ENCODE measurements around the gene TIMM23B. TPM values are rescaled to one million over a fixed set of nuclear protein-coding genes. Genes with fewer than 3 reads are reported as not detected.
"Not testable (repeated sequence)": the region's sequence is repeated elsewhere in the genome, so short reads cannot be mapped to it uniquely, and the experiment has no call there.

The TIMM23B gene, protein sequence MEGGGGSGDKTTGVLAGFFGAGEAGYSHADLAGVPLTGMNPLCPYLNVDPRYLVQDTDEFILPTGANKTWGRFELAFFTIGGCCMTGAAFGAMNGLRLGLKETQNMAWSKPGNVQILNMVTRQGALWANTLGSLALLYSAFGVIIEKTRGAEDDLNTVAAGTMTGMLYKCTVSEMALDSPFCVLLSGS
- 19.2 and 31.3 TPM in 2 replicates for total RNA-seq (2014; rRNA removed; shearing (Covaris generic))

DNA sequence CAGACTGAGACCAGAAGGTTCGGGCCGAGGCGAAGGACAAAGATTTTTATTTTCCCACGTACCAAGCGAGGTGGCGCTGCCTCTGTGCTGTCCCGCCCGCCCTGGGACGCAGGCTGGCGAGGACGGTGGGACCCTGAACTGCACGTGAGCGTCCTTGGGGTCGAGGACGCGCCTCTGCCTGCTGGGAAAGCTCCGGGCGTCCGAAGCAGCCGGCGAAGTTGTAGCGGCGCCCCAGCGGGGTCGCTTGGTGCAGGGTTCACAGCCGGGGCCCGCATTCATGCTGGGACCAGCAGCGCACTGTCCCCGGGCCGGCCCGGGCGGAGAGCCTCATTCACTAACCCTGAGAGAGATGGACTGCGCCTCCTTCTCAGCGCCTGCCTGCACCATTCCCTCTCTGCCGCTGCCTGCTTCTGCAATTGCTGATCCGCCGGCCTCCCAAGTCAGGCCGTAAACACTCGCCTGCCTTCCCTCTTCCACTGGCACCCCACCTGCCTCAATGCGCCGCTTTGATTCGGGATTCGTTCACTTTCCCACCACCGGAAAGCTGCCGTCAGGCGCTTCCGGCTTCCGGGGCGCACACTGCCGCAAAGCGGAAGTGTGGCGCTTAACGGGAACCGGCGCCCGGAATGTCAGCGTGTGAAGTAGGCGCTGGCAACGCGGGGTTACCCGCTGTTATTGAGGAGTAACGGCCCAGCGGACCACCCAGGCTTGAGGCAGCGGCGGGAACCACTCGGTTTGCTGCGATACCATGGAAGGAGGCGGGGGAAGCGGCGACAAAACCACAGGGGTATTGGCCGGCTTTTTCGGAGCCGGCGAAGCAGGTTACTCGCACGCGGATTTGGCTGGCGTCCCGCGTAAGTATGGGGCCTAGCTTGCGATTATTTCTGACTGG is at the start of gene TIMM23B, which contains the start of gene PARG:
Gene TIMM23B (plus strand): TSS at position 607 of the 892 bp plus-strand sequence. CDS start 142 bp downstream, at position 749.
Gene PARG (minus strand): TSS at position 581 of the 892 bp plus-strand sequence. CDS start 302 bp downstream, at position 279.
- Histone ChIP-seq H3K4me3 (peak within 1 kb of the TSS; percentile 46), H3K27ac (peak within 1 kb of the TSS; percentile 77)
- H3K9me3 ChIP-seq (replicated peaks); H3K36me3 ChIP-seq; H3K27me3 ChIP-seq (replicated peaks); H3K4me1 ChIP-seq (replicated peaks): not testable (repeated sequence)
- DNase-seq (ENCODE audit: low read depth in 1 of 2, low spot score in 2 of 2), result peak; percentile 82 to 83

DNA sequence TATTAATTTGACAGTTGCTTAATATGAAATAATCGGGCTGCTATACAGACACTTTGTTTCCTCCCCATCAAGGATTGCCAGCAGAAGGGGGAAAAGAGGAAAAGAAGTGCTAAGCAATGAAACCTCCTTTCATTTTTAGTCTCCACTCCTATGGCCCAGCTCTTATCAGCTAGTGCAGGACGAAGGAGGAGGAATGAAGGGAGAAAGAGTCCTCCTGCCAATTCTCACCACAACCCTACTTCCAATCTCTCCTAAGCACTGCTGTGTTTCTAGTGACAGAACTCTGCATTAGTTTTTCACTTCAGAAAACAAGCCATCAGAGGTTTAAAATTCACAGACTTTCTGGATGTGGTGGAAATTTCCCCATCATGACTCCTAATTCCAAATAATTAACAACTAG is 41.9 kb upstream of the TIMM23B start:
- H3K4me1 ChIP-seq (replicated peaks); H3K27me3 ChIP-seq (replicated peaks); H3K36me3 ChIP-seq; H3K4me3 ChIP-seq; H3K27ac ChIP-seq; DNase-seq (ENCODE audit: low read depth in 1 of 2, low spot score in 2 of 2); H3K9me3 ChIP-seq (replicated peaks): not testable (repeated sequence)

DNA sequence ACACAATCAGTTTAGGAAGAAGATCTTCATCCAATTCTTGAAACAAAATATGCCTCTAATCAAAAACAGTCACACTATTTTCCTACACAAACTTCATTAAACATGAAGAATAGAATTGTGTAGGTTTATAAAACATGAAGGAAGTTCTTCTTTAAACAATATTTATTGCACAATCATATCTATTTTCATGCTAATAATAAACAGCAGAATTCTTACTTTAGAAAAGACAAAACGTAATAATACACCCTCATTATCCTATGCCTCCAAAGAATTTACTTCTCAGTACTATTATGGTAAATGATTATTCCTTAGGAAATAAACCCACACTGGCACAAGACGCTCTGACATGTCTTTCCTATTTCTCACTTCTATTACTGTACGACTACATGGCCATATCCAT is 41.4 kb upstream of the TIMM23B start:
- not testable (repeated sequence) for H3K27me3 ChIP-seq (replicated peaks); H3K27ac ChIP-seq; DNase-seq (ENCODE audit: low read depth in 1 of 2, low spot score in 2 of 2); H3K9me3 ChIP-seq (replicated peaks); H3K4me1 ChIP-seq (replicated peaks); H3K4me3 ChIP-seq; H3K36me3 ChIP-seq

DNA sequence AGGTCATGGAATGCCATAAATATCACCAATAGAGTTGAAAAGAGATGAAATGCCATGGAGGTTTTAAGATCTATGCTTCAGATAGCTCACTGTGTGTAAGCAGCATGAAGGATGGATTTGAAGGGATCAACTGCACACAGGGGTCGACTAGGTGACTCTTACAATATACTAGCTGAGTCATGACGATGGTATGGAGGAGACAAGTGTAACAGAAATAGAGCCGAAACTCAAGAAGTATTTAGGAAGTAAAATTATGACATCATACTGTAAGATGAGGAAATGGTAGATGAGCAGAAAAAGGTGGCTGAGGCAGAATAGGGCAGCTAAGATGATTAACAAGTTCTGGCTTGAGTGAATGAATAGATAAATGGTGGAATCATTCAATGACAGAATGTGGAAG is 38.0 kb upstream of the TIMM23B start:
- H3K4me3 ChIP-seq, result not testable (repeated sequence)

DNA sequence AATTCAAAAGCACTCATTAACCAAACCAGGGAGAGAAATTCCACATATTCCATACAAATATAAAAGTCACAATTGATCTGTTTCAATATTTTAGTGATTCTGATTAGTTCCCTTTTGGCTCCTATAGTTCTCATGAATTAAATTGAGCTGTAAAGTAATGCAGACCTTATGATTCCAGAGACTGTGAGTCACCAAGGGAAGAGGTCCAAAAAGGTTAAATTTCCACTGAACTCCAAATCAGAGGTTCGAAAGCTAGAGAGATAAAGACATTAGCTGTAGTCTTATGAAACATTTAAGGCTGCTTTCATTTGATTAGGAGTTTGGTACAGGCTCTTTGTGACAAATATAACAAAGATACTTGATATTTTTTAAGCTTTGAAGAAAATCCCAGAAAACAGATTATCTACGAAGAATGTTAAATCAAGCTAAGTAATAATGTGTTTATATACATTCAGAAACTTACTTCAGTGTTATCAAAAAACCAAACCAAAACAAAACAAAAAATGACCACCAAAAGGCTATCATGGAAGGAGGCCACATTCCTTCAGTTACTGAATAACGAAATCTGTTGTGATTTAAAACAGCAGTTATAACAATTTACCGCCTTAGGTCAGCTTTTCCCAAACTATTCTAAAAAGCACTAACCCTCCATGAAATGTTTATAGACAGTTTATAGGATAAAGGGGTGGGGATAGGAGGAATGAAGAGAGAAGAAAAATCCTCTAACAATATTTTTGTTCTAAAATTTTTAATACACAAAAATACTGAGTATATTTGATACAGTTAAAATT is 33.4 kb upstream of the TIMM23B start:
- H3K27ac ChIP-seq, result peak overlapping the region; percentile 45
- not testable (repeated sequence) for H3K9me3 ChIP-seq (replicated peaks); H3K4me3 ChIP-seq; H3K27me3 ChIP-seq (replicated peaks); H3K4me1 ChIP-seq (replicated peaks); H3K36me3 ChIP-seq
- DNase-seq (ENCODE audit: low read depth in 1 of 2, low spot score in 2 of 2), result peak in 1 of 2 experiments; percentile 26

More for the DNA sequence above, 38.0 kb upstream of the TIMM23B start:
- not testable (repeated sequence) for H3K36me3 ChIP-seq; H3K27ac ChIP-seq; H3K27me3 ChIP-seq (replicated peaks); H3K4me1 ChIP-seq (replicated peaks); H3K9me3 ChIP-seq (replicated peaks); DNase-seq (ENCODE audit: low read depth in 1 of 2, low spot score in 2 of 2)

DNA sequence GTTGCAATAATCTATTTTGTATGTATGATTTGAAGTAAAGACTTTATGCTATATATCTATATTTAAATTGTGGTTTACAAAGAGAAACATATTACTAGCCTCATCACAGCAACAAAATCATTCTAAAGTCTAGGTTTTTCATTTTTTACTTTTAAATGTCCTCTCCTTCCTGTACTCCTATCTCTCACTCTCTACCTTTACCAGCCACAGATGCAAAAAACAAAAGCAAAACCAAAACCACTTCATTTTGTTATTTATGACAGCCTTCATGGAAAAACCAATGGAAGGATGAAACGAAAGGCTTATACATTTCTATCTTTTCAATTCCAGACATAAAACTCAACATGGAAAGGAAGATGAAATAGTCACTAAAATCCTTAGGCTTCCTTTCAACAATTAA is 31.6 kb upstream of the TIMM23B start:
- H3K27ac ChIP-seq; H3K36me3 ChIP-seq; H3K4me1 ChIP-seq (replicated peaks); H3K9me3 ChIP-seq (replicated peaks); H3K27me3 ChIP-seq (replicated peaks); DNase-seq (ENCODE audit: low read depth in 1 of 2, low spot score in 2 of 2); H3K4me3 ChIP-seq: not testable (repeated sequence)

DNA sequence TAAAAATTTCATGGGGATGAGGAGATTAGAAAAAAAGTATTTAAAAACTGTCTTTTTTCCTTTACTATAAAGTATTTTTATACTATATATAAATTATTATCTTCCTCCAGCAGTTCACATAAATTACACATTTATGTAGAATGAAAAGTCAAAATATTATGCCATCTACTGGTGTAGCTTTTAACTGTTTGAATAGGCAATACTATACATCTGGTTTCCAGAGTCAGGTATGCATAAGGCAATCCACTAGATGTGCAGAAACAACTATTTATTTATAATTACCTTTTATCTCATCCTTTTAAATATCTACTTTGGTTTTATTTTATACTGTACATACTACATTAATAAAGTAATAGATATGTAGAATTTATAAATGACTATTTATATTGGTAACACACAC is 25.4 kb upstream of the TIMM23B start:
- H3K4me1 ChIP-seq (replicated peaks); DNase-seq (ENCODE audit: low read depth in 1 of 2, low spot score in 2 of 2); H3K27me3 ChIP-seq (replicated peaks); H3K27ac ChIP-seq; H3K9me3 ChIP-seq (replicated peaks); H3K4me3 ChIP-seq; H3K36me3 ChIP-seq: not testable (repeated sequence)

DNA sequence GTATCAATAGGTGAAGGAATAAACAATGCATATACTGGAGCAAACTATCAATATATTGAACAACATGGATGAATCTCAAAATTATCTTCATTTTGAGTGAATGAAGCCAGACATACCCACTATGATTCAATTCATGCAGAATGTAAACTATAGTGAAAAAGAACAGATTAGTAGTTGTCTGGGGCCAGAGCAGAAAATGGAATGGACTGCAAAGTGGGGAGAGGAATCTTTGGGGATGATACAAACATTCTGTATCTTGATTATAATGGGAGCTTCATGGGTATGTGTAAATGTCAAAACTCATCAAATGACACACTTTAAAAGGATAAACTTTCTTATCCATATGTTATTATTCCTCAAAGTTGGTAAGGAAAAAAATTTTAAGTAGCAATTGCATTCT is 23.9 kb upstream of the TIMM23B start:
- not testable (repeated sequence) for H3K4me3 ChIP-seq; H3K27ac ChIP-seq; H3K9me3 ChIP-seq (replicated peaks); H3K36me3 ChIP-seq; H3K27me3 ChIP-seq (replicated peaks); DNase-seq (ENCODE audit: low read depth in 1 of 2, low spot score in 2 of 2); H3K4me1 ChIP-seq (replicated peaks)

DNA sequence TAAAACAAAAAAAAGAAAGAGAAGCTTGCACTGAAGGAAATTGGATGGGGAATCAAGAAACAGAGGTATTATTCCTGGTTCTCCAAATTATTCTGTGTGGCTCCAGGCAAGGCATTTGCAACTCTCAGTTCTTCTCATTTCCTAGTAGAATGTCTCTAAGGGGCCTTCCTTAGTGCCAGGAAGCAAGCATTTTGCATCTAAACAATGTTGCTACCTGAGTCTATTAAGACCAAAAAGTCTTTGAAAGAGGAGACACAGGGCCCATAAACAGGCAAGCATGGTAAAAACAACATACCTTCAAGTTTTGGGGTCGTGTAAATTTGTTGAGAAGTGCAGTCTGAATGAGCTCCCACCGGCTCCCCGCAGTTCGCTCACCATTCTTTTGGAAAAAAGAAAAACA is 19.8 kb upstream of the TIMM23B start:
- not testable (repeated sequence) for DNase-seq (ENCODE audit: low read depth in 1 of 2, low spot score in 2 of 2)

DNA sequence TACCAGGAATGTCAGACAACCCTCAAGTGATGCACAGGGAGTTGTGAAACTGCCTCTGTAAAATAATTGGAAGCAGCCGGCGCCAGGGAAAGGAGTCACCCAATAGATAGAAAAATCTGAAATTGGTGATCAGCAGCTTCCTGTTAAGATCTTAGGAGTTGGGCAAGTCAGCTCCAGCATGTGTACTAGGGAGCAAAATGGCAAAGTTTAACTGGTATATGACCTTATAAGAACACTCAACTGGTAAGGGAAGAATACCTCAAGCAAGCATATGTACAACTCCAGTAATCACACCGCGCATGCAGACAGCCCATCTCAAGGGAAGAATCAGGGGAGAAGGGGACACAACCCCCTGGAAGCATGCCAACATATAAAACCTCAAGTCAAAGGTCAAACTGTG is 18.3 kb upstream of the TIMM23B start:
- H3K9me3 ChIP-seq (replicated peaks); H3K27ac ChIP-seq; H3K4me1 ChIP-seq (replicated peaks); H3K4me3 ChIP-seq; H3K27me3 ChIP-seq (replicated peaks); DNase-seq (ENCODE audit: low read depth in 1 of 2, low spot score in 2 of 2); H3K36me3 ChIP-seq: not testable (repeated sequence)

More for the DNA sequence above, 19.8 kb upstream of the TIMM23B start:
- H3K36me3 ChIP-seq; H3K27me3 ChIP-seq (replicated peaks); H3K27ac ChIP-seq; H3K4me1 ChIP-seq (replicated peaks); H3K9me3 ChIP-seq (replicated peaks); H3K4me3 ChIP-seq: not testable (repeated sequence)

DNA sequence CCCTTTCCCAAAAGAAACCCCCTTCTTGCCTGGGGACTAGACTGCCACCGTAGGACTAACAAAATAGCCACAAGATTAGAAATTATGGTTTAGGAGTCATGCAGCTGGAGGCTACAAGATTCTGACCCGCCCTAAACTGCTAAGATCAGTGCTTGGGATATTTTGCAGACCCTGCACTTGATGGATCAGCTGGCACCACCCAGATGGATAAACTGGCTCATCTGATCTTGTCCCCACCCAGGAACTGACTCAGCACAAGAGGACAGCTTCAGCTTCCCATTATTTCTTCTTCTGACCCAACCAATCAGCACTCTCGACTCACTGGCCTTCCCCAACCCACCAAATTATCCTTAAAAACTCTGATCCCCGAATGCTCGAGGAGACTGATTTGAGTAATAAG is 10.6 kb upstream of the TIMM23B start:
- H3K27ac ChIP-seq; H3K27me3 ChIP-seq (replicated peaks); H3K4me3 ChIP-seq; H3K4me1 ChIP-seq (replicated peaks); DNase-seq (ENCODE audit: low read depth in 1 of 2, low spot score in 2 of 2); H3K36me3 ChIP-seq; H3K9me3 ChIP-seq (replicated peaks): not testable (repeated sequence)

DNA sequence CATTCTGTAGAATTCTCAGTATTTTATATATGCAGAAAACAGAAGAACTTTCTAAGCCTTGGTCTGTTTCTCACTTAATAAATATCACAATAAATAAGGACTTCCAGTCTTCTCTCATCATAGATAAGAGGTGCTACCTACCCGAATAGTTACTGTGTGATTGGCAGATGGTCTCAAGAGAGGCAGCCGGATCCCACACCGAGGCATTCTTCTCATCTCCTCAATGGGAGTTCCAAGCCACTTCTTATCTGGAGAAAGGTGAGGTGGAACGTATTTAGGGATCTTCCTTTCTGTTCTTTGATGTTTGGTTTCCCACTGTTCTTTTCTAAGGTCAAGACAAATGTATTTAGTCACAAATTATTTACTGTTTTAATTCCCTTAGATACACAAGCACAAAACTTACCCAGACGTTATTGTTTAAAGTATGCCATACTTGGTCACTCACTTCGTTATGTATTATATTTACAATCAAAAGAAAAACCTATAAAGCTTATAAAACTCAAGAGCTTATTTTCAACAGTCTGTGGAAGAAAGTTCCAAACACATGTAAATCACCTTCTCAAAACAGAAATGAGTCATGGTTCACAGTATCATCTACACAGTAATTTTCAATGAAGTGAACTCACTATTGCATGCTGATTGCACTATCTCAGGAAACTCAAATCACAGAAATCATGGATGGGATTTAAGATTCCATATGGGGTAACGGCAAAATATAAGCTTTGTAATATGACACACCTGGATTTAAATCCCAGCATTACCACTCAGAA is 9.7 kb upstream of the TIMM23B start:
- H3K36me3 ChIP-seq; H3K4me1 ChIP-seq (replicated peaks); H3K4me3 ChIP-seq; H3K9me3 ChIP-seq (replicated peaks); H3K27ac ChIP-seq; DNase-seq (ENCODE audit: low read depth in 1 of 2, low spot score in 2 of 2); H3K27me3 ChIP-seq (replicated peaks): not testable (repeated sequence)

DNA sequence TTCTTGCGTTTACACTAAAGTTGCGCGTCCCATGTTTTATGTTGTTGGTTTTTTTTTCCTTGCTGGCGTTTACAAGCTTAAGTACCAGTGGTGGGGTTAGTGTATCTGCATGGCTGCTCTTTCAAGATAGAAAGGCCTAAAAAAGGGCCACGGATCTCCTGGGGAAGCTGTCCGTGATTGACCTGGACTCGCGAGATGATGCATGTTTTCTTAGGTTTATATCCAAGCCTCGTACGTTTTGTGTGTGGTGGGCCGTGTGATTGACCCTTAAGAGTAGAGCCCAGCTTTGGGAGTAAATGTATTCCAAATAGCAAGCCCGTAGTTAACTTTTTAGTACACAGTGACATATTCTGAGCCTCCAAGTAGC is 469 bp downstream of the TIMM23B start:
- peak in 1 of 2 experiments; percentile 16 for DNase-seq (ENCODE audit: low read depth in 1 of 2, low spot score in 2 of 2)
- not testable (repeated sequence) for H3K27me3 ChIP-seq (replicated peaks); H3K4me1 ChIP-seq (replicated peaks); H3K9me3 ChIP-seq (replicated peaks)
- Histone ChIP-seq H3K27ac (peak overlapping the region; percentile 77), H3K36me3 (peaks cover 10% of the 10 kb centered on the region), H3K4me3 (peak overlapping the region; percentile 46)

Measured in SJSA1 (cell line).